GM23338 (cell line): Measurements from ENCODE around the gene CASS4. TPM values are rescaled to one million over a fixed set of nuclear protein-coding genes. Genes with fewer than 3 reads are reported as not detected.

Experiments
- ATAC-seq: fragments of 200-7000 bp; cut with Tn5 transposase; 3 replicates; pipeline ENCODE4 v1.9.1; 2020
- DNase-seq: peaks from one replicate; pipeline ENCODE4 v3.0.0-alpha.2; 2015; ENCODE audit warnings: low spot score
- H2AFZ ChIP-seq: fragments of 200-600 bp; sonication (generic); 2 replicates; pipeline ENCODE4 v1.8.0; 2016; ENCODE audit warnings: antibody characterized with exemption, mild to moderate bottlenecking, moderate library complexity
- H3F3A ChIP-seq: fragments of 200-600 bp; sonication (generic); replicated peaks from 2 replicates; pipeline ENCODE4 v1.8.0; 2017; ENCODE audit warnings: antibody characterized with exemption, mixed run types, low read depth
- H3K27ac ChIP-seq: fragments of 200-600 bp; sonication (generic); 2 replicates; pipeline ENCODE4 v1.6.1; 2016; ENCODE audit warnings: low read depth
- H3K27me3 ChIP-seq: fragments of 200-600 bp; sonication (generic); 2 replicates; pipeline ENCODE4 v1.8.0; 2016; ENCODE audit warnings: mild to moderate bottlenecking, mixed run types, moderate library complexity; ENCODE audit not compliant: insufficient read depth
- H3K36me3 ChIP-seq: fragments of 200-600 bp; sonication (generic); 2 replicates; pipeline ENCODE4 v1.8.0; 2016; ENCODE audit warnings: mild to moderate bottlenecking; ENCODE audit not compliant: insufficient read depth
- H3K4me1 ChIP-seq: fragments of 200-600 bp; sonication (generic); 2 replicates; pipeline ENCODE4 v1.8.0; 2016; ENCODE audit warnings: mild to moderate bottlenecking, moderate library complexity; ENCODE audit not compliant: insufficient read depth
- H3K4me2 ChIP-seq: fragments of 200-600 bp; sonication (generic); 2 replicates; pipeline ENCODE4 v1.7.1; 2017; ENCODE audit warnings: mixed run types
- H3K4me3 ChIP-seq: fragments of 200-600 bp; sonication (generic); 2 replicates; pipeline ENCODE4 v1.6.1; 2016; ENCODE audit warnings: mixed run types
- H3K79me2 ChIP-seq: fragments of 200-600 bp; sonication (generic); replicated peaks from 2 replicates; pipeline ENCODE4 v1.8.0; 2017; ENCODE audit warnings: mild to moderate bottlenecking; ENCODE audit not compliant: insufficient read depth
- H3K9me2 ChIP-seq: fragments of 200-600 bp; sonication (generic); 2 replicates; pipeline ENCODE4 v1.8.0; 2017; ENCODE audit not compliant: insufficient read depth
- H4K20me1 ChIP-seq: fragments of 200-600 bp; sonication (generic); replicated peaks from 2 replicates; pipeline ENCODE4 v1.8.0; 2017; ENCODE audit warnings: mild to moderate bottlenecking; ENCODE audit not compliant: insufficient read depth
- H3K27ac Mint-ChIP-seq: 2 replicates; pipeline ENCODE4 v1.8.0; 2020; ENCODE audit warnings: inconsistent platforms, mild to moderate bottlenecking, moderate library complexity, mixed read lengths
- H3K27me3 Mint-ChIP-seq: 3 replicates; pipeline ENCODE4 v1.8.0; 2022; ENCODE audit warnings: low read depth, mild to moderate bottlenecking, moderate library complexity, mixed read lengths, inconsistent platforms; ENCODE audit not compliant: insufficient read depth, poor library complexity
- H3K36me3 Mint-ChIP-seq: 3 replicates; pipeline ENCODE4 v1.8.0; 2021; ENCODE audit warnings: low read depth, mild to moderate bottlenecking, inconsistent platforms, moderate library complexity, mixed read lengths
- H3K4me1 Mint-ChIP-seq: 3 replicates; pipeline ENCODE4 v1.8.0; 2020; ENCODE audit warnings: mild to moderate bottlenecking, inconsistent platforms, mixed read lengths
- H3K4me3 Mint-ChIP-seq: 3 replicates; pipeline ENCODE4 v1.8.0; 2021; ENCODE audit warnings: moderate library complexity, mild to moderate bottlenecking, inconsistent platforms, mixed read lengths
- H3K9me3 Mint-ChIP-seq: 3 replicates; pipeline ENCODE4 v1.8.0; 2020; ENCODE audit warnings: moderate library complexity, mild to moderate bottlenecking, inconsistent platforms, mixed read lengths
- CREB1 ChIP-seq: fragments of 250-450 bp; sonication (Bioruptor Pico); IDR thresholded peaks from 2 replicates; pipeline ENCODE4 v1.5.0; 2020; ENCODE audit warnings: low read depth, mild to moderate bottlenecking, moderate library complexity
- ETS1 ChIP-seq: IDR thresholded peaks from 2 replicates; pipeline ENCODE4 v1.6.1; 2016; ENCODE audit warnings: antibody characterized with exemption
- EZH2 ChIP-seq: fragments of 200-600 bp; sonication (generic); IDR thresholded peaks from one replicate; pipeline ENCODE4 v1.8.0; 2017; ENCODE audit warnings: antibody characterized with exemption, mild to moderate bottlenecking, low read depth; ENCODE audit not compliant: unreplicated experiment
- EZH2phosphoT487 ChIP-seq: fragments of 200-600 bp; sonication (generic); IDR thresholded peaks from one replicate; pipeline ENCODE4 v1.8.1; 2018; ENCODE audit warnings: antibody characterized with exemption; ENCODE audit not compliant: unreplicated experiment
- JUNB ChIP-seq: IDR thresholded peaks from one replicate; pipeline ENCODE4 v1.6.1; 2016; ENCODE audit warnings: antibody characterized with exemption; ENCODE audit not compliant: unreplicated experiment
- NANOG ChIP-seq: IDR thresholded peaks from 2 replicates; pipeline ENCODE4 v1.6.1; 2016; ENCODE audit warnings: antibody characterized with exemption, borderline replicate concordance
- POLR2AphosphoS5 ChIP-seq: IDR thresholded peaks from 2 replicates; pipeline ENCODE4 v1.6.1; 2016; ENCODE audit warnings: antibody characterized with exemption, low read depth
- REST ChIP-seq: IDR thresholded peaks from one replicate; pipeline ENCODE4 v1.6.1; 2018; ENCODE audit warnings: antibody characterized with exemption; ENCODE audit not compliant: unreplicated experiment
- STAT1 ChIP-seq: IDR thresholded peaks from one replicate; pipeline ENCODE4 v1.6.1; 2016; ENCODE audit warnings: antibody characterized with exemption; ENCODE audit not compliant: unreplicated experiment
- ZNF114 ChIP-seq: fragments of 250-450 bp; sonication (Bioruptor Pico); IDR thresholded peaks from 2 replicates; pipeline ENCODE4 v1.5.0; 2020; ENCODE audit warnings: mild to moderate bottlenecking, moderate library complexity
- ZNF331 ChIP-seq: fragments of 250-450 bp; sonication (Bioruptor Pico); IDR thresholded peaks from 2 replicates; pipeline ENCODE4 v1.5.0; 2020; ENCODE audit warnings: low read depth, mild to moderate bottlenecking, moderate library complexity
- polyA plus RNA-seq: library from polyadenylated mRNA; unstranded; fragments of >200 nt; fragmentation: Nextera tagmentation; extraction: Ambion mirVana; gene quantifications from 2 replicates; pipeline ENCODE4 v1.2.1, GENCODE V29; 2016
- total RNA-seq: library from RNA; depleted of rRNA; stranded (reverse); fragments of >200 nt; shearing (Covaris generic); gene quantifications from 2 replicates; pipeline ENCODE4 v1.2.3, GENCODE V29; 2014
- TF ChIP-seq, protein P1 (sequence below): fragments of 250-450 bp; sonication (Bioruptor Pico); IDR thresholded peaks from 2 replicates; pipeline ENCODE4 v1.5.0; 2020; ENCODE audit warnings: mild to moderate bottlenecking, moderate library complexity
- TF ChIP-seq, protein P2 (sequence below), 2 experiments: fragments of 200-600 bp in 1 of 2; sonication (generic) in 1 of 2; conservative IDR thresholded peaks; 2 replicates each; pipeline versions ENCODE4 v1.5.1 to v1.6.1; 2016 to 2017; ENCODE audit warnings: antibody characterized with exemption in 2 of 2, low read depth in 2 of 2, mild to moderate bottlenecking in 2 of 2, moderate library complexity in 1 of 2

CASS4 gene
- total and polyA plus RNA-seq, 2 experiments from 2014 or later: not detected

DNA sequence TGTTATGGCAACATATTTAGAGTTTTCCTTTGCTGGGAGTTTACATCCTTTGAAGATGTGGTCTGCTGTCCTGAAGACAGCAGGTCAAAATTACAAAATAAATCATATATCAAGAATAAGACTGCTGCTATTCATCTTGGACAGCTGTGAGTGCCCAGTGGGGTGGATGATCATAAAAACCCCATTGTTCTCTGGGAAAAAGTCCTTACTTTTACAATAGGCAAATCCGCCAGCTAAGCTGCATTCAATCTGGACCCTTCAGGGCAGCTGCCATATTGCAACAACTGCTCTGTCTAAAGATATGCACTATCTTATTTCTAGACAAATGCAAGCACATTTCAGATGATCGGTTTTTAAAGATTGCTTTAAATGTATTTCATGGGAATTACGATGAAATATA, 19.4 kb downstream of the CASS4 start:
- Histone ChIP-seq H3K79me2 (no peaks in the 10 kb centered on the region), H3K4me3 (no peak overlapping the region), H3K4me2 (no peak overlapping the region), H2AFZ (no peak overlapping the region), H3K27ac (no peak overlapping the region), H4K20me1 (no peaks in the 10 kb centered on the region), H3K9me2 (no peaks in the 10 kb centered on the region), H3K27me3 (no peaks in the 10 kb centered on the region), H3K36me3 (no peaks in the 10 kb centered on the region), H3F3A (no peaks in the 10 kb centered on the region), H3K4me1 (no peaks in the 10 kb centered on the region)
- Mint-ChIP-seq H3K9me3 (no peaks in the 10 kb centered on the region; the same call in 2 of the 3 replicates), H3K4me3 (no peak overlapping the region), H3K36me3 (no peaks in the 10 kb centered on the region; the same call in 2 of the 3 replicates), H3K4me1 (no peaks in the 10 kb centered on the region; the same call in 2 of the 3 replicates), H3K27me3 (peaks cover 14% of the 10 kb centered on the region), H3K27ac (no peak overlapping the region)
- DNase-seq (no peak), ATAC-seq (no peak)
- no peak for TF ChIP-seq ZNF331 (CRISPR knock-in tag)
- TF ChIP-seq CREB1 (CRISPR knock-in tag): no peak
- no peak for TF ChIP-seq EZH2phosphoT487
- no peak for TF ChIP-seq NANOG
- TF ChIP-seq, protein P1, sequence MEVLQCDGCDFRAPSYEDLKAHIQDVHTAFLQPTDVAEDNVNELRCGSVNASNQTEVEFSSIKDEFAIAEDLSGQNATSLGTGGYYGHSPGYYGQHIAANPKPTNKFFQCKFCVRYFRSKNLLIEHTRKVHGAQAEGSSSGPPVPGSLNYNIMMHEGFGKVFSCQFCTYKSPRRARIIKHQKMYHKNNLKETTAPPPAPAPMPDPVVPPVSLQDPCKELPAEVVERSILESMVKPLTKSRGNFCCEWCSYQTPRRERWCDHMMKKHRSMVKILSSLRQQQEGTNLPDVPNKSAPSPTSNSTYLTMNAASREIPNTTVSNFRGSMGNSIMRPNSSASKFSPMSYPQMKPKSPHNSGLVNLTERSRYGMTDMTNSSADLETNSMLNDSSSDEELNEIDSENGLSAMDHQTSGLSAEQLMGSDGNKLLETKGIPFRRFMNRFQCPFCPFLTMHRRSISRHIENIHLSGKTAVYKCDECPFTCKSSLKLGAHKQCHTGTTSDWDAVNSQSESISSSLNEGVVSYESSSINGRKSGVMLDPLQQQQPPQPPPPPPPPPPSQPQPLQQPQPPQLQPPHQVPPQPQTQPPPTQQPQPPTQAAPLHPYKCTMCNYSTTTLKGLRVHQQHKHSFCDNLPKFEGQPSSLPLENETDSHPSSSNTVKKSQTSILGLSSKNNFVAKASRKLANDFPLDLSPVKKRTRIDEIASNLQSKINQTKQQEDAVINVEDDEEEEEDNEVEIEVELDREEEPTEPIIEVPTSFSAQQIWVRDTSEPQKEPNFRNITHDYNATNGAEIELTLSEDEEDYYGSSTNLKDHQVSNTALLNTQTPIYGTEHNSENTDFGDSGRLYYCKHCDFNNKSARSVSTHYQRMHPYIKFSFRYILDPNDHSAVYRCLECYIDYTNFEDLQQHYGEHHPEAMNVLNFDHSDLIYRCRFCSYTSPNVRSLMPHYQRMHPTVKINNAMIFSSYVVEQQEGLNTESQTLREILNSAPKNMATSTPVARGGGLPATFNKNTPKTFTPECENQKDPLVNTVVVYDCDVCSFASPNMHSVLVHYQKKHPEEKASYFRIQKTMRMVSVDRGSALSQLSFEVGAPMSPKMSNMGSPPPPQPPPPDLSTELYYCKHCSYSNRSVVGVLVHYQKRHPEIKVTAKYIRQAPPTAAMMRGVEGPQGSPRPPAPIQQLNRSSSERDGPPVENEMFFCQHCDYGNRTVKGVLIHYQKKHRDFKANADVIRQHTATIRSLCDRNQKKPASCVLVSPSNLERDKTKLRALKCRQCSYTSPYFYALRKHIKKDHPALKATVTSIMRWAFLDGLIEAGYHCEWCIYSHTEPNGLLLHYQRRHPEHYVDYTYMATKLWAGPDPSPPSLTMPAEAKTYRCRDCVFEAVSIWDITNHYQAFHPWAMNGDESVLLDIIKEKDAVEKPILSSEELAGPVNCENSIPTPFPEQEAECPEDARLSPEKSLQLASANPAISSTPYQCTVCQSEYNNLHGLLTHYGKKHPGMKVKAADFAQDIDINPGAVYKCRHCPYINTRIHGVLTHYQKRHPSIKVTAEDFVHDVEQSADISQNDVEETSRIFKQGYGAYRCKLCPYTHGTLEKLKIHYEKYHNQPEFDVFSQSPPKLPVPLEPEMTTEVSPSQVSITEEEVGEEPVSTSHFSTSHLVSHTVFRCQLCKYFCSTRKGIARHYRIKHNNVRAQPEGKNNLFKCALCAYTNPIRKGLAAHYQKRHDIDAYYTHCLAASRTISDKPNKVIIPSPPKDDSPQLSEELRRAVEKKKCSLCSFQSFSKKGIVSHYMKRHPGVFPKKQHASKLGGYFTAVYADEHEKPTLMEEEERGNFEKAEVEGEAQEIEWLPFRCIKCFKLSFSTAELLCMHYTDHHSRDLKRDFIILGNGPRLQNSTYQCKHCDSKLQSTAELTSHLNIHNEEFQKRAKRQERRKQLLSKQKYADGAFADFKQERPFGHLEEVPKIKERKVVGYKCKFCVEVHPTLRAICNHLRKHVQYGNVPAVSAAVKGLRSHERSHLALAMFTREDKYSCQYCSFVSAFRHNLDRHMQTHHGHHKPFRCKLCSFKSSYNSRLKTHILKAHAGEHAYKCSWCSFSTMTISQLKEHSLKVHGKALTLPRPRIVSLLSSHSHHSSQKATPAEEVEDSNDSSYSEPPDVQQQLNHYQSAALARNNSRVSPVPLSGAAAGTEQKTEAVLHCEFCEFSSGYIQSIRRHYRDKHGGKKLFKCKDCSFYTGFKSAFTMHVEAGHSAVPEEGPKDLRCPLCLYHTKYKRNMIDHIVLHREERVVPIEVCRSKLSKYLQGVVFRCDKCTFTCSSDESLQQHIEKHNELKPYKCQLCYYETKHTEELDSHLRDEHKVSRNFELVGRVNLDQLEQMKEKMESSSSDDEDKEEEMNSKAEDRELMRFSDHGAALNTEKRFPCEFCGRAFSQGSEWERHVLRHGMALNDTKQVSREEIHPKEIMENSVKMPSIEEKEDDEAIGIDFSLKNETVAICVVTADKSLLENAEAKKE (CRISPR knock-in tag): no peak
- no peak for TF ChIP-seq EZH2
- TF ChIP-seq STAT1: no peak
- TF ChIP-seq ETS1: no peak
- no peak for TF ChIP-seq JUNB
- no peak for TF ChIP-seq REST
- TF ChIP-seq, protein P2, sequence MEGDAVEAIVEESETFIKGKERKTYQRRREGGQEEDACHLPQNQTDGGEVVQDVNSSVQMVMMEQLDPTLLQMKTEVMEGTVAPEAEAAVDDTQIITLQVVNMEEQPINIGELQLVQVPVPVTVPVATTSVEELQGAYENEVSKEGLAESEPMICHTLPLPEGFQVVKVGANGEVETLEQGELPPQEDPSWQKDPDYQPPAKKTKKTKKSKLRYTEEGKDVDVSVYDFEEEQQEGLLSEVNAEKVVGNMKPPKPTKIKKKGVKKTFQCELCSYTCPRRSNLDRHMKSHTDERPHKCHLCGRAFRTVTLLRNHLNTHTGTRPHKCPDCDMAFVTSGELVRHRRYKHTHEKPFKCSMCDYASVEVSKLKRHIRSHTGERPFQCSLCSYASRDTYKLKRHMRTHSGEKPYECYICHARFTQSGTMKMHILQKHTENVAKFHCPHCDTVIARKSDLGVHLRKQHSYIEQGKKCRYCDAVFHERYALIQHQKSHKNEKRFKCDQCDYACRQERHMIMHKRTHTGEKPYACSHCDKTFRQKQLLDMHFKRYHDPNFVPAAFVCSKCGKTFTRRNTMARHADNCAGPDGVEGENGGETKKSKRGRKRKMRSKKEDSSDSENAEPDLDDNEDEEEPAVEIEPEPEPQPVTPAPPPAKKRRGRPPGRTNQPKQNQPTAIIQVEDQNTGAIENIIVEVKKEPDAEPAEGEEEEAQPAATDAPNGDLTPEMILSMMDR (conservative IDR thresholded peaks at IDR 0.05; ENCODE audit: low read depth in 2 of 2): no peak
- TF ChIP-seq POLR2AphosphoS5: no peak
- TF ChIP-seq ZNF114 (CRISPR knock-in tag): no peak
